ENCODE results near the gene ST6GALNAC4.
"Not testable (repeated sequence)": the region's sequence is repeated elsewhere in the genome, so short reads cannot be mapped to it uniquely, and the experiment has no call there.

ST6GALNAC4 gene

GRCh38 chr9:127871531-127871930 lies 45.3 kb downstream of the ST6GALNAC4 start:
- TF ChIP-seq CTCF (conservative IDR thresholded peaks at IDR 0.05; ENCODE audit: low read depth), result no peak
- peak overlapping the region; percentile 87 for H3K27ac ChIP-seq
- DNase-seq (ENCODE audit: low spot score), result no peak
- ChIA-PET CTCF (no interaction called here), POLR2A (ENCODE audit: low non-redundant PET) (no interaction called here)

- ChIA-PET POLR2A (ENCODE audit: low non-redundant PET) (no interaction called here), CTCF (interaction anchor here (1.5 to 2.5 kb wide), 3 partner anchors 16 to 281 kb away, joined by 3 to 24 read pairs (median 17); partner anchors contain the start of genes ENG and TOR2A)
- TF ChIP-seq CTCF (conservative IDR thresholded peaks at IDR 0.05; ENCODE audit: low read depth), result no peak
- H3K27ac ChIP-seq, result peak overlapping the region; percentile 87
- no peak for DNase-seq (ENCODE audit: low spot score)
Observed at GRCh38 chr9:127870887-127871286, 46.0 kb downstream of the ST6GALNAC4 start.

- CTCF ChIA-PET, result interaction anchor here (0.5 to 2.5 kb wide), 36 partner anchors 8 to 577 kb away, joined by 3 to 24 read pairs (median 4); partner anchors contain the start of genes CDK9, ENG, FPGS and TOR2A
- DNase-seq (ENCODE audit: low spot score), result not testable (repeated sequence)
- POLR2A ChIA-PET (ENCODE audit: low non-redundant PET), result interaction anchor here (0.9 kb wide), 2 partner anchors 85 to 133 kb away, joined by 3 to 4 read pairs; partner anchors contain the start of gene CDK9
- peak; percentile 70 for TF ChIP-seq CTCF (conservative IDR thresholded peaks at IDR 0.05; ENCODE audit: low read depth)
- peak overlapping the region; percentile 87; the same call in 1 of the 2 replicates for H3K27ac ChIP-seq
Observed at GRCh38 chr9:127870153-127870491, 46.7 kb downstream of the ST6GALNAC4 start.

- CTCF ChIA-PET, result interaction anchor here (0.5 to 2.5 kb wide), 42 partner anchors 8 to 576 kb away, joined by 3 to 24 read pairs (median 4); partner anchors contain the start of genes CDK9, ENG, FPGS and TOR2A
- POLR2A ChIA-PET (ENCODE audit: low non-redundant PET), result interaction anchor here (0.6 to 0.9 kb wide), 3 partner anchors 40 to 132 kb away, joined by 3 to 4 read pairs (median 3); partner anchors contain the start of gene CDK9
- peak overlapping the region; percentile 87 for H3K27ac ChIP-seq
- peak; percentile 95 for DNase-seq (ENCODE audit: low spot score)
- peak; percentile 98 for TF ChIP-seq CTCF (conservative IDR thresholded peaks at IDR 0.05; ENCODE audit: low read depth)
Observed at GRCh38 chr9:127869310-127870152, 47.3 kb downstream of the ST6GALNAC4 start.

GRCh38 chr9:127868278-127868902 lies 48.5 kb downstream of the ST6GALNAC4 start:
- H3K27ac ChIP-seq, result peak overlapping the region; percentile 87
- no peak for TF ChIP-seq CTCF (conservative IDR thresholded peaks at IDR 0.05; ENCODE audit: low read depth)
- no peak for DNase-seq (ENCODE audit: low spot score)
- ChIA-PET CTCF (interaction anchor here (2.5 kb wide), 1 partner anchor 134 kb away, joined by 17 read pairs; the partner anchor contains the start of gene TOR2A), POLR2A (ENCODE audit: low non-redundant PET) (no interaction called here)

Data from RWPE1 (cell line).